Spleen (tissue), 11 donors: ENCODE results near the gene SIGLEC1. TPM values are rescaled to one million over a fixed set of nuclear protein-coding genes. Genes with fewer than 3 reads are reported as not detected.
A peak's percentile ranks its signal among the peaks of the same experiment; 100 is the strongest.

Source experiments
- DNase-seq: peaks from one replicate; pipeline ENCODE4 v3.0.0-alpha.2; 2020
- H3K27ac ChIP-seq, 8 donors: fragments of 200-600 bp; sonication (generic) in 7 of 8; 1 replicate in 4 of 8; 2 replicates in 4 of 8; pipeline versions ENCODE4 v1.5.0 to v1.8.0; 2016 to 2021; ENCODE audit warnings: inconsistent platforms in 4 of 8, mild to moderate bottlenecking in 4 of 8, moderate library complexity in 1 of 8
- H3K27me3 ChIP-seq, 7 donors: fragments of 200-600 bp; sonication (generic) in 6 of 7; replicated peaks in 1 of 7; 1 replicate in 4 of 7; 2 replicates in 3 of 7; pipeline versions ENCODE4 v1.5.0 to v1.8.0; 2016 to 2021; ENCODE audit warnings: inconsistent platforms in 3 of 7, mild to moderate bottlenecking in 1 of 7
- H3K36me3 ChIP-seq, 6 donors: fragments of 200-600 bp; sonication (generic) in 5 of 6; 1 replicate in 4 of 6; 2 replicates in 2 of 6; pipeline versions ENCODE4 v1.5.0 to v1.8.0; 2016 to 2021; ENCODE audit warnings: inconsistent platforms in 2 of 6
- H3K4me1 ChIP-seq, 6 donors: fragments of 200-600 bp; sonication (generic) in 5 of 6; 1 replicate in 3 of 6; 2 replicates in 3 of 6; pipeline versions ENCODE4 v1.5.0 to v1.8.0; 2016 to 2021; ENCODE audit warnings: inconsistent platforms in 3 of 6
- H3K4me3 ChIP-seq, 8 donors: fragments of 200-600 bp; sonication (generic) in 7 of 8; 1 replicate in 4 of 8; 2 replicates in 4 of 8; pipeline versions ENCODE4 v1.5.0 to v1.8.0; 2016 to 2021; ENCODE audit warnings: inconsistent platforms in 4 of 8, mild to moderate bottlenecking in 4 of 8, moderate library complexity in 2 of 8
- H3K9me3 ChIP-seq, 8 donors: fragments of 200-600 bp; sonication (generic) in 7 of 8; 1 replicate in 4 of 8; 2 replicates in 4 of 8; pipeline versions ENCODE4 v1.5.0 to v1.8.0; 2016 to 2021; ENCODE audit warnings: inconsistent platforms in 4 of 8
- CTCF ChIP-seq, 11 experiments: fragments of 200-600 bp in 7 of 11; fragments of 450-650 bp in 4 of 11; sonication (generic) in 4 of 11; IDR thresholded peaks in 8 of 11; conservative IDR thresholded peaks in 3 of 11; 1 replicate in 7 of 11; 2 replicates in 4 of 11; pipeline versions ENCODE4 v1.4.0 to v1.8.0; 2016 to 2021; ENCODE audit warnings: antibody characterized with exemption in 11 of 11, inconsistent platforms in 4 of 11, mild to moderate bottlenecking in 1 of 11
- POLR2A ChIP-seq, 3 donors: fragments of 450-650 bp; IDR thresholded peaks; one replicate each; pipeline ENCODE4 v1.5.1; 2017; ENCODE audit warnings: antibody characterized with exemption in 3 of 3, mild to moderate bottlenecking in 1 of 3
- POLR2AphosphoS5 ChIP-seq, 3 donors: sonication (generic); formaldehyde crosslinking; IDR thresholded peaks; one replicate each; pipeline ENCODE4 v1.5.1; 2017; ENCODE audit warnings: antibody characterized with exemption in 3 of 3
- WGBS, 5 donors: extraction: QIAGEN DNeasy Blood & Tissue Kit in 3 of 5; methylation state at CpG; one replicate each; pipeline versions ENCODE4 v1.1.5 to v1.1.7; 2013 to 2018; 5-methylcytosine and 5-hydroxymethylcytosine counted together
- intact Hi-C: fragments of 100-400 bp; cut with DNase I; formaldehyde crosslinking; loops from one replicate; pipeline ENCODE4 v1.15.0; 2023; ENCODE audit warnings: low total_unique reads
- polyA plus RNA-seq, 3 donors: library from polyadenylated mRNA; stranded (reverse); fragments of 200-250 nt; gene quantifications; one replicate each; pipeline ENCODE4 v1.2.1, GENCODE V29; 2013
- total RNA-seq, 7 donors: library from RNA; depleted of rRNA in 3 of 7; stranded (reverse); fragments of >200 nt in 3 of 7; fragmentation: NEBNext Ultra II Directional in 4 of 7; extraction: Animal tissue kit (Norgen Biotek cat#: 25700) in 4 of 7; gene quantifications; one replicate each; pipeline versions ENCODE4 v1.1.0 to v1.2.1, GENCODE V29; 2016 to 2021
- donor health status: healthy with polysubstance abuse.
- donor health status: DM: no; HTN: no; CAD: no; lungs with moderate emphysema.
- donor health status: DM: no; HTN: no; CAD: no.
- donor health status: Bipolar disorder and iron deficiency.
- donor health status: healthy.
- donor health status: DM: no; HTN: no; CAD: no.
- donor health status: DM: yes; HTN: yes; CAD: no.

Gene SIGLEC1
- total and polyA plus RNA-seq, 10 donors, result 3.0 to 50.2 (median 14.9) TPM

- Histone ChIP-seq H3K36me3 (no peaks in the 10 kb centered on the region), H3K4me3 (no peak overlapping the region), H3K27me3 (peaks cover 0 to 83% (median 10%) of the 10 kb centered on the region in 7 donors), H3K27ac (peak overlapping the region in 1 of 8 donors; percentile 6), H3K4me1 (peaks cover 0 to 57% (median 21%) of the 10 kb centered on the region in 6 donors), H3K9me3 (no peaks in the 10 kb centered on the region)
- intact Hi-C loops, result no loop called here
- WGBS, 5 donors, result 60 to 81% (median 65%) methylated on average over 2 to 3 of the region's 3 CpGs
- peak in 1 of 3 donors; percentile 20 for TF ChIP-seq POLR2AphosphoS5 (IDR thresholded peaks at IDR 0.05)
- TF ChIP-seq POLR2A (IDR thresholded peaks at IDR 0.05), result no peak
- DNase-seq, result peak; percentile 62
Measured at GRCh38 chr20:3728876-3729275, 16.5 kb upstream of the SIGLEC1 start.

- peak; percentile 33 for DNase-seq
- H3K27ac ChIP-seq, result peak overlapping the region in 2 of 8 donors; percentile 6 to 14
Measured at GRCh38 chr20:3728354-3728753, 16.0 kb upstream of the SIGLEC1 start.

GRCh38 chr20:3727401-3728021, 15.1 kb upstream of the SIGLEC1 start:
- Histone ChIP-seq H3K27me3 (peaks cover 0 to 69% (median 7%) of the 10 kb centered on the region in 7 donors), H3K36me3 (no peaks in the 10 kb centered on the region), H3K9me3 (no peaks in the 10 kb centered on the region), H3K4me1 (peaks cover 0 to 45% (median 15%) of the 10 kb centered on the region in 6 donors), H3K27ac (no peak overlapping the region), H3K4me3 (no peak overlapping the region)
- TF ChIP-seq POLR2A (IDR thresholded peaks at IDR 0.05) (no peak), POLR2AphosphoS5 (IDR thresholded peaks at IDR 0.05) (no peak), CTCF (IDR thresholded peaks at IDR 0.05 in 8 of 11, conservative IDR thresholded peaks at IDR 0.05 in 3 of 11) (no peak)
- intact Hi-C loops, result no loop called here
- 51 to 64% (median 54%) methylated on average over 11 of the region's 11 CpGs for WGBS, 5 donors
- DNase-seq, result peak; percentile 23

More at GRCh38 chr20:3728354-3728753, 16.0 kb upstream of the SIGLEC1 start:
- no peaks in the 10 kb centered on the region for H3K36me3 ChIP-seq
- H3K4me3 ChIP-seq, result no peak overlapping the region
- H3K27me3 ChIP-seq, result peaks cover 0 to 78% (median 10%) of the 10 kb centered on the region in 7 donors
- intact Hi-C loops, result no loop called here
- H3K4me1 ChIP-seq, result peaks cover 0 to 52% (median 18%) of the 10 kb centered on the region in 6 donors
- TF ChIP-seq POLR2AphosphoS5 (IDR thresholded peaks at IDR 0.05) (no peak), POLR2A (IDR thresholded peaks at IDR 0.05) (no peak), CTCF (IDR thresholded peaks at IDR 0.05 in 8 of 11, conservative IDR thresholded peaks at IDR 0.05 in 3 of 11) (no peak)
- H3K9me3 ChIP-seq, result no peaks in the 10 kb centered on the region
- 77 to 90% (median 85%) methylated on average over 5 of the region's 5 CpGs for WGBS, 5 donors

- H3K4me1 ChIP-seq, result peaks cover 0 to 24% (median 9%) of the 10 kb centered on the region in 6 donors
- H3K27me3 ChIP-seq, result peaks cover 0 to 46% (median 0%) of the 10 kb centered on the region in 7 donors
- intact Hi-C loops, result no loop called here
- WGBS, 5 donors, result 51 to 62% (median 56%) methylated on average over 4 of the region's 4 CpGs
- no peaks in the 10 kb centered on the region for H3K36me3 ChIP-seq
- no peak overlapping the region for H3K4me3 ChIP-seq
- no peak for DNase-seq
- no peak for TF ChIP-seq POLR2AphosphoS5 (IDR thresholded peaks at IDR 0.05)
- TF ChIP-seq POLR2A (IDR thresholded peaks at IDR 0.05), result no peak
- no peak for TF ChIP-seq CTCF (IDR thresholded peaks at IDR 0.05 in 8 of 11, conservative IDR thresholded peaks at IDR 0.05 in 3 of 11)
- no peak overlapping the region for H3K27ac ChIP-seq
- no peaks in the 10 kb centered on the region for H3K9me3 ChIP-seq
Measured at GRCh38 chr20:3724356-3724755, 12.0 kb upstream of the SIGLEC1 start.
